ENCODE results near the gene PGP. TPM values are rescaled to one million over a fixed set of nuclear protein-coding genes. Genes with fewer than 3 reads are reported as not detected.
"Not testable (repeated sequence)": the region's sequence is repeated elsewhere in the genome, so short reads cannot be mapped to it uniquely, and the experiment has no call there.

The PGP gene, protein sequence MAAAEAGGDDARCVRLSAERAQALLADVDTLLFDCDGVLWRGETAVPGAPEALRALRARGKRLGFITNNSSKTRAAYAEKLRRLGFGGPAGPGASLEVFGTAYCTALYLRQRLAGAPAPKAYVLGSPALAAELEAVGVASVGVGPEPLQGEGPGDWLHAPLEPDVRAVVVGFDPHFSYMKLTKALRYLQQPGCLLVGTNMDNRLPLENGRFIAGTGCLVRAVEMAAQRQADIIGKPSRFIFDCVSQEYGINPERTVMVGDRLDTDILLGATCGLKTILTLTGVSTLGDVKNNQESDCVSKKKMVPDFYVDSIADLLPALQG
- total RNA-seq (2014; rRNA removed; shearing (Covaris generic)) = 14.1 and 21.0 TPM in 2 replicates

DNA sequence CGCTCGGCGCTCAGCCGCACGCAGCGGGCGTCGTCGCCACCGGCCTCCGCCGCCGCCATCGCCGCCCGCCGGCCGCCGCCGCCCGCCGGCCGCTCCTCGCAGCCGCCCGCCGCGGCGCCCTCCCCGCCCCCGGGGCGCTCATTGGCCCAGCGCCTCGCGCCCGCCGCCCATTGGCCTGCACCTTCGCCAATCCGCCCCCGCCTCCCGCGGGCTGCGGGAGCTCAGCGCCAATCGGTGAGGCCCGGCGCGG, at the start of gene PGP:
PGP (minus strand) TSS at position 122 of the 250 bp plus-strand sequence; CDS start at position 59, 63 bp downstream.
- no peak for DNase-seq (ENCODE audit: low read depth)

DNA sequence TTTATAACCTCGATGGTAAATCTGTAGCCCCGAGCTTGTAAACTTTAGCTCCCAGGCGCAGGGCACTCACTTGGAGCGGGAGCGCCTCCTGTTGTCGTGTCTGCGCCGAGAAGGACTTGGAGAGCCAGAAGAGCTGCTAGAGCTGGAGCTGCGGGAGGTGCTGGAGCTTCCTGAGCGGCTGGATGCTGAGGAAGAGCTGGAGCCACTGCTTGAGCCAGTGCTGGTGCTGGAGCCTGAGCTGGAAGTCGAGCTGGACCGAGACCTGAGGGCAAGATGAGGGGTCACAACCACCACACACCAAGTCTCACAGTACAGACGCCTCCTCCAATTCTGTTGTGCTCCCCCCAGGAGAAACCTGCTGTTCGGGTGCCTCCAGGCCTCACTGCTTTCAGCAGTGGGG, 48.4 kb upstream of the PGP start:
- DNase-seq (ENCODE audit: low read depth) = not testable (repeated sequence)

DNA sequence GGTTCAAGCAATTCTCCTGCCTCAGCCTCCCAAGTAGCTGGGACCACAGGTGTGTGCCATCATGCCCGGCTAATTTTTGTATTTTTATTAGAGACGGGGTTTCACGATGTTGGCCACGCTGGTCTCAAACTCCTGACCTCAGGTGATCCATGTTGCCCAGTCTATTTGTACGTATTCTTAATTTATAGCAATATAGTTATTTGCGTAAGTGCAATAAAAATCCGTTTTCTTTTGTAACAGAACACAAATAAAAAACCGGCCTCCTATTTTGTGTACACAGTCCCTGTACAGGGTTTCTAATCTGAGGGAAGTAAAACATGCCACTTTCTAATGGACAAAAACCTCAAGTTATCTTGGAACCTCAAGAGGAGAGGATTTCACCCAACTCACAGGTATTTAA, 45.6 kb upstream of the PGP start:
- no peak for DNase-seq (ENCODE audit: low read depth)

DNA sequence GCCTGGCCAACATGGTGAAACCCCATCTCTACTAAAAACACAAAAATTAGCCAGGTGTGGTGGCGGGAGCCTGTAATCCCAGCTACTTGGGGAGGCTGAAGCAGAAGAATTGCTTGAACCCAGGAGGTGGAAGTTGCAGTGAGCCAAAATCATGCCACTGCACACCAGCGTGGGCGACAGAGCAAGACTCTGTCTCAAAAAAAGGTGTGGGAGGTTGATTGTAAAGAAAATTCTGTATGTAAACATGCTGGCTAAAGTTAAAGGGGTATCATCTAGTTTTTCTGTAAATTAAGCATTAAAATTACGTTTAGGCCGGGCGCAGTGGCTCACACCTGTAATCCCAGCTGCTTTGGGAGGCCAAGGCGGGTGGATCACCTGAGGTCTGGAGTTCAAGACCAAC, 43.9 kb upstream of the PGP start:
- DNase-seq (ENCODE audit: low read depth) = not testable (repeated sequence)

DNA sequence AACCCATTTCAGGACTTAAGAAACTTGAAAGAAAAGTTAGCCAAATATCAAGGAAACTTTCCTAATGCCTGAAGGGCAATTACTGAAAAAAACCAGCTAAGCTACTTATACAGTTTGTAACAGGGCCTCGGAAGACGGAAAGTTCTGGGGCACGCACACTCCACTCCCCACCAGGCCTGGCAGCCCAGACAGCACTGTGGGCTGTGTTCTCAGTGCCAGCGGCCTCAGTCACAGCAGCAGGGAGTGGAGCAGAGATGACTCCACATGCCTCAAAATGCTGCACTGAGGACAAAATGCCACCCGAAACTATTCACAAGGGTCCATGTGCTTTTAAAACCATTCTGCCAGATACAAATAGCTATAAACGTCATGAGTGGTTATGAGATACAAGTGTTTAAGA, 43.1 kb upstream of the PGP start:
- no peak for DNase-seq (ENCODE audit: low read depth)

DNA sequence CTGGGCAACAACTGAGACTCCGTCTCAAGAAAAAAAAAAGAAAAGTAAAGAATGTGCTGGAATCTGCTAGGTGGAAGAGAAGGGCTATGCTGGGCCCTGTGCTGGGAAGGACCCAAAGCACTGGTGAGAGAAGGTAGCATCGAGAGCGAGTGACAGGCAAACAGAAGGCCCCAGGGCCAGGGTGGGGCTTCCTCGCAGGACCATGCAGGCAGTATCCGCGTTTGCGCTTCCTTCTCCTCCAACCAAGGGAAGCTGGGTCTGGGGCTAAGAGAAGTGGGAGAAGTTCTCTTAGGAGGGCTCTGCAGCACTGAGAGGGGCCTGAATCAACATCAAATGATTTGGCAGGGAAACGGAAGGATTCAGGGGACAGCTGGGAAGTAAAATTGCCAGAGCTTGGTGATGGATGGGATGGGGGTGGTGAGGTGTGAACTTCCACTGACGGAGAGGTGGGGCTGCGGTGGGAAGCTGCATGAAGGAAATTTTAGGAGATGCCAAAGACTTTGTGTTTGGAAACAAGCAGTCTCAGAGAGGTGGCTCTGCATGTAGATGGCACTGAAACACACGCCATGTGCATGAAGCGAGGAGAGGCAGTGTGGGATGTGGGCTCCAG, 42.0 kb upstream of the PGP start:
- no peak for DNase-seq (ENCODE audit: low read depth)

DNA sequence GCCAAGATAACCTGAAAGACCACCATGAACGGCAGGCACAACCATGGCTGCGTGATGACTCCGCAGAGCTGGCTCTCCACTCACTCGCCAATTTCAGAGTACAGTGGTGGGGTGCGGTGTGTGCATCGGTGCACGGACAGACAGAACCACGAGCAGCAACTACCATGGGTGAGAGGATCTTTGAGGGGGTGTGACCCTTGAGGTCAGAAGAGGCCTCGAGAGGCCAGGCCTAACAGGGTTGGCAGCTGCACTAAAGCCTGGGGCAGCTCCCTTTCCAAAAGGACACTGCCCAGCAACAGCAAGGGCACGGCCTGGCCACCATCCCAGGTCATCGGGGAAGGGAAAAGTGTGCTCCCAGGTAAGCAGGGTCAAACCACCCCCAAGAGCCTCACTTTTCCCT, 38.7 kb upstream of the PGP start:
- no peak for DNase-seq (ENCODE audit: low read depth)

DNA sequence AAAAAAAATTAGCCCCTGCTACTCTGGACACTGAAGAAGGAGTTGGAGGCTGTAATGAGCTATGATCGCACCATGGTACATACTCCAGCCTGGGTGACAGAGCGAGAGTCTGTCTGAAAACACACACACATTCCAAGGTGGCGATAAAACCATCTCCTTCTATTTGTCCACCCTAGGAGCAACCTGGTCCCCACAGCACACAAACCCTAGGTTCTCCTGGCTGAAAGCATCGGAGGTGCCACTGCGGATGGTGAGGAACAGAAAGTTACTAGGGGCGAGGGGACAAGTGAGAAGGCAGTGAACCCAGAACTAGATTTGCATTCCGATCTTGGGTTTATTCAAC, 38.1 kb upstream of the PGP start:
- no peak for DNase-seq (ENCODE audit: low read depth)

DNA sequence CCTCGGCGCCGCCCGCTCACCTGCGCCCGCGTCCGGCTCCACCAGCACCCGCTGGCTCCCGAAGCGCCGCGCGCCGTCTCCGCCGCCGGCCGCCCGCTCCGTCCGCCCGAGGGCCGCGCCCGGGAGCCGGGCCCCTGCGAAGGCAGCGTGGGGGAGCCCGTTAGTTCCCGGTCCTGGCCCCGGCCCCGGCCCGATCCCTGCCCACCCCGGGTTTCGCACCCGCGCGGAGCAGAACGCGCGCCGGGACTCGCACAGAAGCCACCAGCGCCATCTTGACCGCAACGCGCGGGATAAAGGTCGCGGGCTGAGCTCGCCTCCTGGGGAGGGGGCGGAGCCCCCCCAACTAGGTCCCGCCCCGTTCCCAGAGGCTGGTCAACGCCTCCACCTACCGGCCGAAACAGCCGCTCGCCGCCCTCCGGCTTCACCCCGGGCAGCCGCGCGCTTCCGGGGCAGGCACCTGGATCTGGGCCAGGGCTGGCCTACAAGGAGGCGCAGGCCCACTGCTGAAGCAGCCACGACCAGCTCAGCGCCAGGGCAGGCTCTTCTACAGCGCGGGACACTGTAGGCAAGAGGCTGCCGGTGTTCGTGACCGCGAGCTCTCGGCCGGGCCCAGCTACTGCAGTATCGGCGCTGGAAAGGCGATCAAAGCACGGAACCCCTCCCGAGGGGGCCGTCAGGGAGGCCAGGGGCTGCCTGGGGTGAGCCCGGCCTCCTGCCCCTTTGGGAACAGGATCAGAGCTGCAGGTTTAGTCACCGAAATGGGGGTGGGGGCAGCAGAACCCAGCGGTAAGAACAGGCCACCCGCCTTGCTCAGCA, 36.9 kb upstream of the PGP start, which contains the start of gene ECI1:
ECI1 (minus strand) TSS at position 292 of the 816 bp plus-strand sequence; CDS start at position 271, 21 bp downstream.
- DNase-seq (ENCODE audit: low read depth) = peak; percentile 92

DNA sequence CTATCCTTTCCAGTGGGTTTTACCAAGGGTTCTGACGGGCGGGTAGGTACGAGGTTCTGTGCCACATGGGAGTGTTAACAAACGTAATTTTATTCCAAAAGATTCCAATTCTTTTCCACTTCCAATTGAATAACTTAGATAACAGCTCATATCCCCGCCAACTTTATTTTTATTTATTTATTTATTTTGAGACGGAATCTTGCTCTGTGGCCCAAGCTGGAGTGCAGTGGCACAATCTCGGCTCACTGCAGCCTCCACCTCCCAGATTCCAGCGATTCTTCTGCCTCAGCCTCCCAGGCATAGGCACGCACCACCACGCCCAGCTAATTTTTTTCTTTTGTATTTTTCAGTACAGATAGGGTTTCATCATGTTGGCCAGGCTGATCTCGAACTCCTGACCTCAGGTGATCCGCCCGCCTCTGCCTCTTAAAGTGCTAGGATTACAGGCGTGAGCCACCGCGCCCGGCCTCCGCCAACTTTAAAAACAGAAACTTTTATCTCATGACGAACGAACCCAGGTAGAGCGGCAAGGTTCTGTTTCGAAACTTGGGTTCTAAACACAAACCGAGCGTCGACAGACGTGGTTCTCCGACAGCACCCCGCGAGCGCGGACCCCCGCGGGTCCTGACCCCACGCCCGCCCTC, 36.1 kb upstream of the PGP start:
- peak; percentile 25 for DNase-seq (ENCODE audit: low read depth)

DNA sequence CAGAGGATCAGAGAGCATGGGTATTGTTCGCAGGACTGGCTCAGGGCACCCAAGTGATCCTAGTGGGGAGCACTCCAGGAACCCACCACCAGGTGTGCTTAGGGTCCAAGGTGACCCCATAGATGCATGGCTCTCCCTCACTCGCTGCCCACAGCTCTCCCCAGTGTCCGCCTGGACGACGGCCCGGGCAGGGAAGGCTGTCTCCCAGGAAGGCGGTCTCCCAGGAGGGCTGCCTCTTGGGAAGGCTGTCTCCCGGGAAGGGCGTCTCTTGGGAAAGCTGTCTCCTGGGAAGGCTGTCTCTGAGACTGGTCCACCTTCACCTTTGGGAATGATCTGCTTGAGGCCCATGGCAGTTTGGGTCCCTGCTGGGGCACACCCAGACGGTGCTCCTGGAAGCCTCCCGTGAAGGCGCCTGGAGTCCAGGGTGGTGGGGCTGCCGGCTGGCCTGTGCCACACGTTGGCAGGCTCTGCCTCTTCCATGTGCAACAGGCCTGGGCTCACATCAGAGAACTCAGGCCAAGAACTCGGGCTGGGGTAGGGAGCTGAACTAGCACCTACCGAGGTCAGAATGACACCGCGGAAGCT, 31.8 kb upstream of the PGP start:
- no peak for DNase-seq (ENCODE audit: low read depth)

DNA sequence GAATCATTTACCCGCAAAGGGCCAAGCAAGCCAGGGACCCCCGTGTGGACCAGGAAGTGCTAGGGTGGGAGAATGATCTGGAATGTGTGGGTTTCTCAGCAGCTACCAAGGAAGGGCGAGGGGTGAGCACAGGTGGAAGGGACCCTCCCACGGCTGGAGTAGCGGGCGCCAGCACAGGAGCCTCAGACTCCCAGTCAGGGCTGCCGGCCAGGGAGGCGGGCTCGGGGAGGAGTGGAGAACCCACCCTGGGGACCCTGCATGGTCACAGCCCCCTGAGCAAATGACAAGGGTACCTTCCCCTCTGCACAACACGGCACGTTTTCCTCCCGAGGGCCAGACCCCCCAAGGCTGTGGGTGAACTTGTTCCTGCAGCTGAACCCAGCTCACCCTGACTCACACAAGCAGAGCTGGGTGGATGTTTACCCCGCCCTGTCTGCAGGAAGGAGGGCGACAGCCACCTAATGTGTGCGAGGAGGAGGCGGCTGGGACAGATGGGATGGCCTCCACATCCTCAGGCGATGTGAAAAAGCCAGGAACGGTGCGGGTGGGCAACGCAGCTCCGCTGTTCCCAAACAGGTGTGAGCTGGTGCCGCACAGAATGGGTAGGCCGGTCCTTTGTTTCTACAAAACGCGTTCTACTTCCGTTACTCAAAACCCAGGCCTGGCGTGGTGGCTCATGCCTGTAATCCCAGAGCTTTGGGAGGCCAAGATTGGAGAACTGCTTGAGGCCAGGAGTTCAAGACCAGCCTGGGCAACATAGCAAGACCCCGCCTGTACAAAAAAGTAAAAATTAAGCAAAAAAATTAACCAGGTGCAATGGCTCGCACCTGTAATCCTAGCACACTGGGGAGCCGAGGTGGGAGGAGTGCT, 30.5 kb upstream of the PGP start:
- DNase-seq (ENCODE audit: low read depth) = no peak

DNA sequence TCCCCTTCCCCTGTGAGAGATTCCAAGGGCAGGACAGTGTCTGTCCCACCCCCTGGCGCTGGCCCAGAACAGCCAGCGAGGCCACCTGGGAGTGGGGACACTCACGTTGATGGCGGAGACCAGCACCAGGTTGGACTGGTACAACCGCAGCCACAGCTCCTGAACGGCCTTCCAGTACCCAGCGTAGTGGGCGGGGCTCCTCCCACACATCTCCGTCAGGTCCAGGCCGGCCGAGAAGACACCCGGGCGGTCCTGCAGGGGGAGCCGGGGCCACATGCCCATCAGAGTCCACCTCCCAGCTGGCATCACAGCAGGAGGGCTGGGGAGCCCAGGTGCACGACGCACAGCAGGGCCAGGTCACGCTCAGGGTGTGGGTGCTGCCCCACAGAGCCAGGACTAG, 29.7 kb upstream of the PGP start:
- no peak for DNase-seq (ENCODE audit: low read depth)

DNA sequence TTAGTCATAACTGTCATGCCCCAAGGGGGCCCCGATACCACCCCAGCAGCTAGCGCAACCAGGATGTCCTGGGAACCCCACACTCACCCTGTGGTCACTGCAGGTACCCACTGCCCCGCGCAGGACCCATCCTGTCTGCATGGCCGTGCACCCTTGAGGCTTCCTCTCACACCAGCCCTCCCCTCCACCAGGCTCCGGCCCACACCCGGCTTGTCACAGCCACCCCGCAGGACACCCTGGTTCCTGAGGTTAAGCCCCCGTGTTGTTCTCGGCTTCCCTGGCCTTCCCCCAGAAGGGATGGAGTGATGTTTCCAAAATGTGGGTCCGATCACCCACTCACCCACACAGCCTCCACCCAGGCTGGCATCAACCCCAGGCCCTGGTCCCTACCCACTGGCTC, 29.1 kb upstream of the PGP start:
- no peak for DNase-seq (ENCODE audit: low read depth)

DNA sequence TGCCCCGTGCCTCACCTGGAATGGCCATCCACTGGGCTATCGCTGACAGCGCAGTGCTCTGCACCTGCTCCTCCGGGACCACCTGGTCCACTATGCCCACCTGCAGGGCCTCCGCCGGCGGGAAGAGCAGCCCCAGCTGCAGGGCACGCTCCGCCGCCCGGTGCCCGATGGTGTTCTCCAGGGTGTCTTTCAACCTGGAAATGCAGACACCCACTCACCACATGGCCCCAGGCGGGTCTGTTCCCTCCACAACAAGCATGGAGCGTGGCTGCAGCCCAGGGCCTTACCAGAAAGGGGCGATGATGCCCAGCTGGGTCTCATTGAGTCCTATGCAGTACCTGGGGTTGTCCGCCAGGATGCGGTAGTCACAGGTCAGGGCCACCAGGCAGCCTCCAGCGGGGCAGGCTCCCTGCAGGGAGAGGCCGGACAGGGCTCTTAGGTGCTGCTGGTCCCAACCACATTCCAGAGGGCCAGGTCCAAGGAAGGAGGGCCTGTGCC, 28.4 kb upstream of the PGP start:
- no peak for DNase-seq (ENCODE audit: low read depth)

DNA sequence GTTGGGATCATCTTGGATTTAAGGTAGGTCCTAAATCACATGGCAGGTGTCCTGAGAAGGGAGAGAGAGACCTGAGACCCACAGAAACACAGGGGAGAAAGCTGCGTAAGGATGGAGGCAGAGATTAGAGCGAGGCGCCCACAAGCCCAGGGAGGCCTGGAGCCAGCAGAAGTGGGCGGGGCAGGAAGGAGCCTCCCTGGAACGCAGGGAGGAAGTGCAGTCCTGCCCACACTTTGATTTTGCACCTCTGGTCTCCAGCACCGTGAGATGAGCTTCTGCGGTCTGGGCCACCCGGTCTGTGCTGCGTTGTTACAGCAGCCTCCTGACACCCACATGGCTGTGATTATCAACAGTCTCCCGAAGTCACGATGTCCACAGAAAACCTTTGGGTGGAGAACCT, 28.0 kb upstream of the PGP start:
- no peak for DNase-seq (ENCODE audit: low read depth)

DNA sequence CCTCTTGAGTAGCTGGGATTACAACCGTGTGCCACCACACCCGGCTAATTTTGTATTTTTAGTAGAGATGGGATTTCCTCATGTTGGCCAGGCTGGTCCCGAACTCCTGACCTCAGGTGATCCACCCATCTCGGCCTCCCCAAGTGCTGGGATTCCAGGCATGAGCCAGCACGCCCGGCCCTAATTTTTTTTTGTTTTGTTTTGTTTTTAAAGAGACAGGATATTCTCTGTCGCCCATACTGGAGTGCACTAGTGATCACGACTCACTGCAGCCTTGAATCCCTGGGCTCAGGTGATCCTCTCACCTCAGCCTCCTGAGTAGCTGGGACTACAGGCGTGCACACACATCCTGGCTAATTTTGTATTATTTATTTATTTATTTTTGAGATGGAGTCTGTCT, 25.7 kb upstream of the PGP start:
- DNase-seq (ENCODE audit: low read depth) = not testable (repeated sequence)

DNA sequence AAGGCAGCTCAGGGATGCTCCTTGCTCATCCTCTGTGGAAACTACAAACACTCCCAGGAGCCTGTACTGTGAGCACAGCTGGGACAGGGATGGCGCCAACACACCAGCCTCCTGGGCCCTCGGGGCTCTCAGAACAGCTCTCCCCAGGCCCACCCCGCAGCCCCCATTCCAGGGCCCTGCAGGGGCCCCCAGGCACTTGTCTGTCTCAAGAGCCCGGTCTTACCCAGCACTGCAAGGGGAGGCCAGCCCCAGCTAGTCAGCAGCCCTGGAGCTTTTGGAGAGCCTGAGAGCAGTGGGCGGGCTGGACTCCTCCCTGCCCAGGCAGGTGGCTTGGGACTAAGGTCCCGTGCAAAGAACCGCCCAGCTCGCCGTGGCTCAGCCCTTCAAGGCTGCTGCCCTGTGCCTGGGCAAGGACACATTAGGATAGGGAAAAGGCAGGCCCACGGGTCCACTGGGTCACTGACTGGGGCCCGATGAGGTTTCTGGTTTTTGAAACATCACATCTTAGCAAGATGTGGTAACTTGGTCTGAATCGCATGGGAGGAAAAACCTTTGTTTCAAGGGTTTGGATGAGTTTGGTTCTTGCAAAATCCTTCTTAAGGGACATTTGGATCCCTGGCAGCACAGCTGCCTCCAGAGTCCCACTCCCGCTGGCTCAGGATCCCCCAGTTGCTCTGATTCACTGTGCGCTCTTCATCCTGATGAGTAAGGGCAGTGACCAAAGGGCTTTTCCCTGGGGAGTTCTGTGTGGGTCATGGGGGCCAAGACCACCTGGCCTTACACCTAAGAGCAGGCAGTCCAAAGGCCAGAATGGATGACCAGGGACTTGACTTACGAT, 24.4 kb upstream of the PGP start:
- DNase-seq (ENCODE audit: low read depth) = no peak

DNA sequence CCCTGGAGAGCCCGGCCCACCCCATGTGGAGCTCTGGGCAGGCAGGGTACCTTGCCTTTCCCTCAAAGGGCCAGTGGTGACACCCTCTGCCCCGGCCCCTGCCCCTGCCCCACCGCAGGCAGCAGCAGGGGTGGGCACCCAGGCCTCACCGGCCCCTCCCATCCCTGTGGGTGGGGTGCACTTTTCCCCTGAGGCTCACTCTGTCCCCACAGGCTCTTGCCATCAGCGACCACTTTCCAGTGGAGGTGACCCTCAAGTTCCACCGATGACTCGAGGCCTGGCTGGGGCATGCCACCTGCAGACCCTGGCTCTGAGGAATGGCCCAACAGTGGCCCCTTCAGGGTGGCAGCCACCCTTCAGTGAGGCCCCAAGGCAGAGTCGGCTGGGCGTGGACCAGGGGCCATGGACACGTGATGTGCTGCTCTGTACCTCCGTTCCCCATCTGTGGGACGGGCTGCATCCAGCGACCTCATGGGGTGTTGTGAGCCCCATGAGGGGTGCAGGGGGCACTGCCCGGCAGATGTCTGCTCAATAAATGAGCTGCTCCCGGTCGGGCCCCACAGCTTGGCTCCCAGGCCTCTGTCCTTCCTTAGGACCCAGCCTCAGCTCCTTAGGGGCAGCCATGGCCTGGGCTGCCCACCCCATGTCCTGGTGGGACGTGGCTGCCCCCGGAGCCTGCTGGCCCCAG, 23.7 kb upstream of the PGP start:
- no peak for DNase-seq (ENCODE audit: low read depth)

Measured in RPMI7951 (cell line).